Measurements from ENCODE around the gene FIGN.

- TF ChIP-seq EZH2 (IDR thresholded peaks at IDR 0.05) (no peak), FOXP2 (optimal IDR thresholded peaks at IDR 0.05; ENCODE audit: control extremely low read depth, extremely low read length, insufficient read depth) (no peak), POLR2AphosphoS5 (IDR thresholded peaks at IDR 0.05; ENCODE audit: borderline replicate concordance, low read depth, low read length) (no peak)
Measured at GRCh38 chr2:163574309-163574708, 161.5 kb downstream of the FIGN start.

Data from SK-N-MC (cell line).